SU-DHL-6 (cell line): ENCODE results near the gene HNRNPAB.
"Not testable (repeated sequence)": the region's sequence is repeated elsewhere in the genome, so short reads cannot be mapped to it uniquely, and the experiment has no call there.

Experiments
- H2AFZ ChIP-seq: fragments of 200-600 bp; sonication (generic); 2 replicates; pipeline ENCODE4 v1.6.1; 2014; ENCODE audit warnings: low read depth, mild to moderate bottlenecking, moderate library complexity, mixed read lengths, antibody characterized with exemption, low read length; ENCODE audit not compliant: severe bottlenecking
- H3F3A ChIP-seq: fragments of 200-600 bp; shearing (Covaris generic); 2 replicates; pipeline ENCODE4 v1.6.0; 2016; ENCODE audit warnings: antibody characterized with exemption, mild to moderate bottlenecking; ENCODE audit not compliant: insufficient read depth
- H3K27ac ChIP-seq: fragments of 200-600 bp; sonication (generic); 2 replicates; pipeline ENCODE4 v1.5.1; 2016; ENCODE audit warnings: low read depth, mild to moderate bottlenecking, low read length, moderate library complexity, mixed read lengths
- H3K27me3 ChIP-seq: fragments of 200-600 bp; sonication (generic), shearing (Covaris generic); 2 replicates; pipeline ENCODE4 v1.6.0; 2014; ENCODE audit warnings: mild to moderate bottlenecking, low read length
- H3K36me3 ChIP-seq: fragments of 200-600 bp; sonication (generic); 2 replicates; pipeline ENCODE4 v1.6.1; 2014; ENCODE audit warnings: mild to moderate bottlenecking, low read length, mixed read lengths
- H3K4me2 ChIP-seq: fragments of 300-600, 200-600 bp; shearing (Covaris generic), sonication (generic); 2 replicates; pipeline ENCODE4 v1.6.0; 2014; ENCODE audit warnings: low read length, low read depth, mild to moderate bottlenecking; ENCODE audit not compliant: poor library complexity, severe bottlenecking
- H3K4me3 ChIP-seq: fragments of 200-600 bp; sonication (generic); 2 replicates; pipeline ENCODE4 v1.5.1; 2014; ENCODE audit warnings: antibody characterized with exemption, low read length, mild to moderate bottlenecking, mixed read lengths; ENCODE audit not compliant: insufficient read depth, poor library complexity, severe bottlenecking
- H3K79me2 ChIP-seq: fragments of 200-600 bp; sonication (generic); 2 replicates; pipeline ENCODE4 v1.6.1; 2014; ENCODE audit warnings: mild to moderate bottlenecking, low read length, moderate library complexity; ENCODE audit not compliant: insufficient read depth
- H3K9ac ChIP-seq: fragments of 200-600 bp; sonication (generic); 2 replicates; pipeline ENCODE4 v1.7.0; 2014; ENCODE audit warnings: mild to moderate bottlenecking, low read length
- H3K9me2 ChIP-seq: fragments of 200-600 bp; sonication (generic); replicated peaks from 2 replicates; pipeline ENCODE4 v1.6.1; 2014; ENCODE audit warnings: low read length; ENCODE audit not compliant: insufficient read depth
- H3K9me3 ChIP-seq: fragments of 200-600 bp; sonication (generic); 2 replicates; pipeline ENCODE4 v1.6.1; 2014; ENCODE audit warnings: low read length, mixed read lengths; ENCODE audit not compliant: insufficient read depth
- H4K20me1 ChIP-seq: fragments of 200-600 bp; sonication (generic); 2 replicates; pipeline ENCODE4 v1.6.1; 2014; ENCODE audit warnings: low read depth, mild to moderate bottlenecking, antibody characterized with exemption, low read length, moderate library complexity, mixed read lengths
- CTCF ChIP-seq: fragments of 200-600 bp; sonication (generic); IDR thresholded peaks from one replicate; pipeline ENCODE4 v1.5.1; 2017; ENCODE audit warnings: antibody characterized with exemption, mild to moderate bottlenecking, low read length, moderate library complexity; ENCODE audit not compliant: insufficient read depth, poor library complexity, severe bottlenecking
- EZH2phosphoT487 ChIP-seq: fragments of 200-600 bp; sonication (generic), shearing (Covaris generic); conservative IDR thresholded peaks from 2 replicates; pipeline ENCODE4 v1.6.1; 2018; ENCODE audit warnings: mild to moderate bottlenecking, antibody characterized with exemption, low read length, moderate library complexity, mixed read lengths

HNRNPAB gene

GRCh38 chr5:178249191-178249989 is 45.1 kb downstream of the HNRNPAB start:
- Histone ChIP-seq H2AFZ (no peak overlapping the region), H3F3A (no peaks in the 10 kb centered on the region), H3K36me3 (no peaks in the 10 kb centered on the region), H3K9me2 (no peaks in the 10 kb centered on the region), H4K20me1 (no peaks in the 10 kb centered on the region), H3K4me3 (no peak overlapping the region), H3K9ac (no peak overlapping the region), H3K27me3 (no peaks in the 10 kb centered on the region), H3K4me2 (peak overlapping the region; percentile 6), H3K79me2 (no peaks in the 10 kb centered on the region), H3K9me3 (no peaks in the 10 kb centered on the region), H3K27ac (peak overlapping the region; percentile 22)
- TF ChIP-seq EZH2phosphoT487 (no peak), CTCF (no peak)

- H3K9ac ChIP-seq, result no peak overlapping the region
- peak overlapping the region; percentile 6 for H3K4me2 ChIP-seq
- H3K9me2 ChIP-seq, result no peaks in the 10 kb centered on the region
- peak overlapping the region; percentile 22 for H3K27ac ChIP-seq
- H3K36me3 ChIP-seq, result no peaks in the 10 kb centered on the region
- H3K4me3 ChIP-seq, result no peak overlapping the region
- H3F3A ChIP-seq, result no peaks in the 10 kb centered on the region
- TF ChIP-seq CTCF (no peak), EZH2phosphoT487 (no peak)
- H3K79me2 ChIP-seq, result no peaks in the 10 kb centered on the region
- H4K20me1 ChIP-seq, result no peaks in the 10 kb centered on the region
- H3K27me3 ChIP-seq, result no peaks in the 10 kb centered on the region
- H2AFZ ChIP-seq, result no peak overlapping the region
- H3K9me3 ChIP-seq, result no peaks in the 10 kb centered on the region
These were observed 45.9 kb downstream of the HNRNPAB start for GRCh38 chr5:178250263-178250662.

- Histone ChIP-seq H3K9ac (no peak overlapping the region), H3F3A (no peaks in the 10 kb centered on the region), H4K20me1 (no peaks in the 10 kb centered on the region), H2AFZ (no peak overlapping the region), H3K4me2 (no peak overlapping the region), H3K79me2 (no peaks in the 10 kb centered on the region), H3K9me2 (no peaks in the 10 kb centered on the region), H3K36me3 (no peaks in the 10 kb centered on the region), H3K27ac (no peak overlapping the region), H3K9me3 (no peaks in the 10 kb centered on the region), H3K27me3 (no peaks in the 10 kb centered on the region), H3K4me3 (no peak overlapping the region)
- no peak for TF ChIP-seq CTCF
- TF ChIP-seq EZH2phosphoT487, result no peak
These were observed 47.9 kb downstream of the HNRNPAB start for GRCh38 chr5:178252258-178252657.

- not testable (repeated sequence) for H3K9me2 ChIP-seq, H3K9me3 ChIP-seq, H3K79me2 ChIP-seq, H3K4me2 ChIP-seq, H3K4me3 ChIP-seq, H3K36me3 ChIP-seq, H2AFZ ChIP-seq, H3K27me3 ChIP-seq, H3K9ac ChIP-seq, H4K20me1 ChIP-seq, H3F3A ChIP-seq, H3K27ac ChIP-seq
These were observed 49.3 kb downstream of the HNRNPAB start for GRCh38 chr5:178253632-178254031.
